Measurements from ENCODE around the gene DHDH. TPM values are rescaled to one million over a fixed set of nuclear protein-coding genes. Genes with fewer than 3 reads are reported as not detected.
A peak's percentile ranks its signal among the peaks of the same experiment; 100 is the strongest.
"Not testable (repeated sequence)": the region's sequence is repeated elsewhere in the genome, so short reads cannot be mapped to it uniquely, and the experiment has no call there.

DHDH gene
- total RNA-seq, 1 donor = 0.36 TPM

GRCh38 chr19:48926909-48927308 is 6.6 kb upstream of the DHDH start:
- H2AFZ ChIP-seq (ENCODE audit: low read length) = no peak overlapping the region

GRCh38 chr19:48927692-48928091 is 5.8 kb upstream of the DHDH start:
- H3K79me2 ChIP-seq (ENCODE audit: insufficient read depth, low read length); H4K20me1 ChIP-seq (ENCODE audit: insufficient read depth, low read length); H3K9me3 ChIP-seq (ENCODE audit: low read depth, low read length); H3K36me3 ChIP-seq (ENCODE audit: insufficient read depth, low read length); H3K4me2 ChIP-seq (ENCODE audit: insufficient read depth, low read length); H3K4me3 ChIP-seq (ENCODE audit: insufficient read depth, low read length); DNase-seq (ENCODE audit: insufficient read length, low spot score, missing footprints); H2AFZ ChIP-seq (ENCODE audit: low read length); H3K27me3 ChIP-seq (ENCODE audit: insufficient read depth, low read length): not testable (repeated sequence)
- peaks cover 21% of the 10 kb centered on the region for H3K4me1 ChIP-seq (ENCODE audit: insufficient read depth, low read length)
- H3K27ac ChIP-seq (ENCODE audit: low read depth, low read length) = peak overlapping the region; percentile 77

More at GRCh38 chr19:48926909-48927308, 6.6 kb upstream of the DHDH start:
- no peak overlapping the region for H3K4me3 ChIP-seq (ENCODE audit: insufficient read depth, low read length)
- no peaks in the 10 kb centered on the region for H4K20me1 ChIP-seq (ENCODE audit: insufficient read depth, low read length)
- H3K9me3 ChIP-seq (ENCODE audit: low read depth, low read length) = no peaks in the 10 kb centered on the region
- H3K4me2 ChIP-seq (ENCODE audit: insufficient read depth, low read length) = no peak overlapping the region
- DNase-seq (ENCODE audit: insufficient read length, low spot score, missing footprints) = peak; percentile 97
- H3K27me3 ChIP-seq (ENCODE audit: insufficient read depth, low read length) = no peaks in the 10 kb centered on the region
- no peaks in the 10 kb centered on the region for H3K79me2 ChIP-seq (ENCODE audit: insufficient read depth, low read length)
- no peak for TF ChIP-seq CTCF (IDR thresholded peaks at IDR 0.05; ENCODE audit: extremely low read depth, low read depth, low read length)
- peaks cover 10% of the 10 kb centered on the region for H3K36me3 ChIP-seq (ENCODE audit: insufficient read depth, low read length)
- peak overlapping the region; percentile 77 for H3K27ac ChIP-seq (ENCODE audit: low read depth, low read length)
- H3K4me1 ChIP-seq (ENCODE audit: insufficient read depth, low read length) = peaks cover 21% of the 10 kb centered on the region

- Histone ChIP-seq H3K9me3 (ENCODE audit: low read depth, low read length) (no peaks in the 10 kb centered on the region), H3K27ac (ENCODE audit: low read depth, low read length) (no peak overlapping the region), H3K79me2 (ENCODE audit: insufficient read depth, low read length) (no peaks in the 10 kb centered on the region), H3K4me1 (ENCODE audit: insufficient read depth, low read length) (peaks cover 21% of the 10 kb centered on the region), H2AFZ (ENCODE audit: low read length) (no peak overlapping the region), H4K20me1 (ENCODE audit: insufficient read depth, low read length) (no peaks in the 10 kb centered on the region), H3K4me3 (ENCODE audit: insufficient read depth, low read length) (no peak overlapping the region), H3K4me2 (ENCODE audit: insufficient read depth, low read length) (no peak overlapping the region), H3K36me3 (ENCODE audit: insufficient read depth, low read length) (no peaks in the 10 kb centered on the region), H3K27me3 (ENCODE audit: insufficient read depth, low read length) (peaks cover 4% of the 10 kb centered on the region)
- DNase-seq (ENCODE audit: insufficient read length, low spot score, missing footprints) = peak; percentile 83
- no peak for TF ChIP-seq CTCF (IDR thresholded peaks at IDR 0.05; ENCODE audit: extremely low read depth, low read depth, low read length)
Measured at GRCh38 chr19:48928164-48929025, 5.1 kb upstream of the DHDH start.

GRCh38 chr19:48934837-48935236 is 1.3 kb downstream of the DHDH start:
- no peak overlapping the region for H3K4me3 ChIP-seq (ENCODE audit: insufficient read depth, low read length)
- H3K4me1 ChIP-seq (ENCODE audit: insufficient read depth, low read length) = no peaks in the 10 kb centered on the region
- H4K20me1 ChIP-seq (ENCODE audit: insufficient read depth, low read length) = no peaks in the 10 kb centered on the region
- H3K79me2 ChIP-seq (ENCODE audit: insufficient read depth, low read length) = no peaks in the 10 kb centered on the region
- H3K36me3 ChIP-seq (ENCODE audit: insufficient read depth, low read length) = no peaks in the 10 kb centered on the region
- H3K27ac ChIP-seq (ENCODE audit: low read depth, low read length) = no peak overlapping the region
- no peak overlapping the region for H3K4me2 ChIP-seq (ENCODE audit: insufficient read depth, low read length)
- DNase-seq (ENCODE audit: insufficient read length, low spot score, missing footprints) = peak; percentile 37
- no peak for TF ChIP-seq CTCF (IDR thresholded peaks at IDR 0.05; ENCODE audit: extremely low read depth, low read depth, low read length)
- H3K27me3 ChIP-seq (ENCODE audit: insufficient read depth, low read length) = peaks cover 4% of the 10 kb centered on the region
- no peaks in the 10 kb centered on the region for H3K9me3 ChIP-seq (ENCODE audit: low read depth, low read length)
- no peak overlapping the region for H2AFZ ChIP-seq (ENCODE audit: low read length)
